H9 (cell line): ENCODE results near the gene PAXX. TPM values are rescaled to one million over a fixed set of nuclear protein-coding genes. Genes with fewer than 3 reads are reported as not detected.

ENCODE experiments used
- DNase-seq: peaks from one replicate; pipeline ENCODE4 v3.0.0-alpha.2; 2017
- H2AFZ ChIP-seq: one replicate; pipeline ENCODE4 v1.6.1; 2013; ENCODE audit warnings: mild to moderate bottlenecking, low read length, control low read depth, moderate library complexity
- H2AK5ac ChIP-seq: 2 replicates; pipeline ENCODE4 v1.6.1; 2013; ENCODE audit warnings: low read length, control low read depth, mixed read lengths; ENCODE audit not compliant: insufficient read length
- H2BK120ac ChIP-seq: one replicate; pipeline ENCODE4 v1.6.1; 2013; ENCODE audit warnings: low read depth, mild to moderate bottlenecking, low read length, control low read depth, inconsistent platforms; ENCODE audit not compliant: poor library complexity, severe bottlenecking
- H2BK12ac ChIP-seq: 2 replicates; pipeline ENCODE4 v1.6.1; 2013; ENCODE audit warnings: low read length, control low read depth, mixed read lengths, low read depth; ENCODE audit not compliant: insufficient read length
- H2BK15ac ChIP-seq: 2 replicates; pipeline ENCODE4 v1.6.1; 2013; ENCODE audit warnings: low read depth, low read length, control low read depth
- H2BK20ac ChIP-seq: one replicate; pipeline ENCODE4 v1.6.1; 2013; ENCODE audit warnings: low read depth, mild to moderate bottlenecking, low read length, control low read depth, inconsistent platforms; ENCODE audit not compliant: poor library complexity, severe bottlenecking
- H2BK5ac ChIP-seq: 2 replicates; pipeline ENCODE4 v1.6.1; 2013; ENCODE audit warnings: low read length, control low read depth, mixed read lengths; ENCODE audit not compliant: insufficient read length
- H3K14ac ChIP-seq: 2 replicates; pipeline ENCODE4 v1.6.1; 2013; ENCODE audit warnings: low read length, control low read depth; ENCODE audit not compliant: insufficient read depth
- H3K18ac ChIP-seq: 2 replicates; pipeline ENCODE4 v1.6.1; 2013; ENCODE audit warnings: low read depth, mild to moderate bottlenecking, mixed read lengths, low read length, control low read depth; ENCODE audit not compliant: insufficient read length
- H3K23ac ChIP-seq: 2 replicates; pipeline ENCODE4 v1.6.1; 2013; ENCODE audit warnings: low read length, control low read depth, mixed read lengths, low read depth; ENCODE audit not compliant: insufficient read length
- H3K23me2 ChIP-seq: 2 replicates; pipeline ENCODE4 v1.6.1; 2013; ENCODE audit warnings: low read depth, mild to moderate bottlenecking, mixed read lengths, low read length, control low read depth; ENCODE audit not compliant: insufficient read length, poor library complexity, severe bottlenecking
- H3K27ac ChIP-seq: 2 replicates; pipeline ENCODE4 v1.5.1; 2013; ENCODE audit warnings: low read length, control low read depth, mixed read lengths, low read depth; ENCODE audit not compliant: insufficient read length
- H3K27me3 ChIP-seq: 2 replicates; pipeline ENCODE4 v1.6.1; 2013; ENCODE audit warnings: low read length, control low read depth, inconsistent platforms; ENCODE audit not compliant: insufficient read depth
- H3K4ac ChIP-seq: 2 replicates; pipeline ENCODE4 v1.6.1; 2013; ENCODE audit warnings: low read depth, mild to moderate bottlenecking, control low read depth, inconsistent platforms, low read length, moderate library complexity
- H3K4me1 ChIP-seq: 2 replicates; pipeline ENCODE4 v1.6.1; 2013; ENCODE audit warnings: low read length, control low read depth, inconsistent platforms; ENCODE audit not compliant: insufficient read depth
- H3K4me2 ChIP-seq: 2 replicates; pipeline ENCODE4 v1.6.1; 2013; ENCODE audit warnings: low read length, control low read depth, mixed read lengths; ENCODE audit not compliant: insufficient read length, insufficient read depth
- H3K56ac ChIP-seq: 2 replicates; pipeline ENCODE4 v1.6.1; 2013; ENCODE audit warnings: low read depth, mild to moderate bottlenecking, mixed read lengths, low read length, control low read depth; ENCODE audit not compliant: insufficient read length
- H3K79me1 ChIP-seq: 2 replicates; pipeline ENCODE4 v1.6.1; 2013; ENCODE audit warnings: low read depth, mild to moderate bottlenecking, moderate library complexity, low read length, control low read depth, inconsistent platforms; ENCODE audit not compliant: insufficient read depth, poor library complexity, severe bottlenecking
- H3K79me2 ChIP-seq: 2 replicates; pipeline ENCODE4 v1.6.1; 2013; ENCODE audit warnings: low read length, control low read depth, inconsistent platforms; ENCODE audit not compliant: insufficient read depth
- H3K9ac ChIP-seq: 2 replicates; pipeline ENCODE4 v1.6.1; 2013; ENCODE audit warnings: low read length, control low read depth, mixed read lengths; ENCODE audit not compliant: insufficient read length; ENCODE audit errors: extremely low read depth
- H3K9me3 ChIP-seq: one replicate; pipeline ENCODE4 v1.6.1; 2013; ENCODE audit warnings: low read depth, low read length, inconsistent platforms; ENCODE audit not compliant: control insufficient read depth
- H3T11ph ChIP-seq: one replicate; pipeline ENCODE4 v1.6.1; 2013; ENCODE audit warnings: mild to moderate bottlenecking, low read length, control low read depth, inconsistent platforms
- H4K20me1 ChIP-seq: one replicate; pipeline ENCODE4 v1.6.1; 2013; ENCODE audit not compliant: control insufficient read depth, insufficient read length, insufficient read depth
- H4K5ac ChIP-seq: 2 replicates; pipeline ENCODE4 v1.6.1; 2013; ENCODE audit warnings: low read depth, mild to moderate bottlenecking, mixed read lengths, low read length, control low read depth; ENCODE audit not compliant: insufficient read length
- H4K8ac ChIP-seq: replicated peaks from 2 replicates; pipeline ENCODE4 v1.6.1; 2013; ENCODE audit warnings: low read length, control low read depth, mixed read lengths, low read depth; ENCODE audit not compliant: insufficient read length
- H4K91ac ChIP-seq: 2 replicates; pipeline ENCODE4 v1.6.1; 2013; ENCODE audit warnings: low read depth, mild to moderate bottlenecking, moderate library complexity, mixed read lengths, low read length, control low read depth; ENCODE audit not compliant: insufficient read length
- H3K27ac Mint-ChIP-seq, 3 experiments: 2 replicates in 2 of 3; 3 replicates in 1 of 3; pipeline ENCODE4 v1.8.0; 2020 to 2021; ENCODE audit warnings: mixed read lengths in 3 of 3, mild to moderate bottlenecking in 1 of 3, moderate library complexity in 1 of 3
- H3K27me3 Mint-ChIP-seq: 2 replicates; pipeline ENCODE4 v1.8.0; 2021; ENCODE audit warnings: low read depth, mild to moderate bottlenecking, moderate library complexity, mixed read lengths
- H3K36me3 Mint-ChIP-seq, 3 experiments: 2 replicates in 2 of 3; 3 replicates in 1 of 3; pipeline ENCODE4 v1.8.0; 2020 to 2021; ENCODE audit warnings: low read depth in 3 of 3, mixed read lengths in 3 of 3; ENCODE audit not compliant: insufficient read depth in 1 of 3
- H3K4me1 Mint-ChIP-seq, 2 experiments: 2 replicates each; pipeline ENCODE4 v1.8.0; 2020; ENCODE audit warnings: mixed read lengths in 2 of 2
- H3K4me3 Mint-ChIP-seq, 2 experiments: 2 replicates in 1 of 2; 3 replicates in 1 of 2; pipeline ENCODE4 v1.8.0; 2020 to 2021; ENCODE audit warnings: mild to moderate bottlenecking in 2 of 2, mixed read lengths in 2 of 2, moderate library complexity in 1 of 2
- H3K9me3 Mint-ChIP-seq, 2 experiments: 2 replicates in 1 of 2; 3 replicates in 1 of 2; pipeline ENCODE4 v1.8.0; 2020; ENCODE audit warnings: mild to moderate bottlenecking in 2 of 2, mixed read lengths in 2 of 2, moderate library complexity in 1 of 2
- CTCF ChIP-seq: fragments of 200-600 bp; sonication (generic); conservative IDR thresholded peaks from 3 replicates; pipeline ENCODE4 v1.8.0; 2021; ENCODE audit warnings: antibody characterized with exemption, mild to moderate bottlenecking
- WGBS: extraction: QIAGEN DNeasy Blood & Tissue Kit; methylation state at CpG from one replicate; pipeline ENCODE4 v1.1.7; 2013; ENCODE audit warnings: missing lambda C conversion rate, low lambda C conversion rate, mixed read lengths; ENCODE audit not compliant: insufficient read length; ENCODE audit errors: extremely low coverage; 5-methylcytosine and 5-hydroxymethylcytosine counted together
- total RNA-seq: library from RNA; stranded (reverse); gene quantifications from 2 replicates; pipeline ENCODE4 v1.2.1, GENCODE V29; 2021

The PAXX gene
- total RNA-seq, 1 experiment from 2014 or later, result 51.2 TPM

GRCh38 chr9:137015540-137015930 is 23.3 kb downstream of the PAXX start:
- Histone ChIP-seq H3K79me1 (no peaks in the 10 kb centered on the region), H3K27ac (no peak overlapping the region), H4K5ac (no peak overlapping the region), H3K4me2 (no peak overlapping the region), H3K23ac (no peak overlapping the region), H3K14ac (no peak overlapping the region), H2BK12ac (no peak overlapping the region), H4K8ac (no peak overlapping the region), H3K9ac (no peak overlapping the region), H2BK15ac (no peak overlapping the region), H3K4ac (no peak overlapping the region), H3K23me2 (no peaks in the 10 kb centered on the region), H4K91ac (no peak overlapping the region), H3K79me2 (no peaks in the 10 kb centered on the region), H3K27me3 (no peaks in the 10 kb centered on the region), H3K18ac (no peak overlapping the region), H3T11ph (no peak overlapping the region), H3K9me3 (no peaks in the 10 kb centered on the region), H2BK120ac (no peak overlapping the region), H2BK20ac (no peak overlapping the region), H2AK5ac (no peak overlapping the region), H2AFZ (no peak overlapping the region), H2BK5ac (no peak overlapping the region), H3K4me1 (no peaks in the 10 kb centered on the region), H3K56ac (no peak overlapping the region), H4K20me1 (peaks cover 2% of the 10 kb centered on the region)
- Mint-ChIP-seq H3K27ac (no peak overlapping the region), H3K27me3 (no peaks in the 10 kb centered on the region; the same call in 1 of the 2 replicates), H3K36me3 (peaks cover 4 to 13% (median 8%) of the 10 kb centered on the region in 3 experiments; a peak in 5 of 7 replicates), H3K9me3 (no peaks in the 10 kb centered on the region), H3K4me1 (no peaks in the 10 kb centered on the region; a peak in 1 of 4 replicates), H3K4me3 (no peak overlapping the region)
- TF ChIP-seq CTCF, result no peak
- WGBS, result no CpG with 5 or more reads among the region's 25 CpGs
- DNase-seq, result no peak
